DOHH2 (cell line): Measurements from ENCODE around the gene OBSCN.

ENCODE experiments used
- EZH2phosphoT487 ChIP-seq: fragments of 200-600 bp; sonication (generic); IDR thresholded peaks from 2 replicates; pipeline ENCODE4 v1.6.1; 2017; ENCODE audit warnings: borderline replicate concordance, mild to moderate bottlenecking, antibody characterized with exemption, low read length, moderate library complexity, mixed read lengths
- TF ChIP-seq, protein P1 (sequence below): fragments of 200-600 bp; sonication (generic); IDR thresholded peaks from one replicate; pipeline ENCODE4 v1.5.1; 2014; ENCODE audit warnings: antibody characterized with exemption, mild to moderate bottlenecking, low read depth, low read length; ENCODE audit not compliant: poor library complexity, severe bottlenecking

DNA sequence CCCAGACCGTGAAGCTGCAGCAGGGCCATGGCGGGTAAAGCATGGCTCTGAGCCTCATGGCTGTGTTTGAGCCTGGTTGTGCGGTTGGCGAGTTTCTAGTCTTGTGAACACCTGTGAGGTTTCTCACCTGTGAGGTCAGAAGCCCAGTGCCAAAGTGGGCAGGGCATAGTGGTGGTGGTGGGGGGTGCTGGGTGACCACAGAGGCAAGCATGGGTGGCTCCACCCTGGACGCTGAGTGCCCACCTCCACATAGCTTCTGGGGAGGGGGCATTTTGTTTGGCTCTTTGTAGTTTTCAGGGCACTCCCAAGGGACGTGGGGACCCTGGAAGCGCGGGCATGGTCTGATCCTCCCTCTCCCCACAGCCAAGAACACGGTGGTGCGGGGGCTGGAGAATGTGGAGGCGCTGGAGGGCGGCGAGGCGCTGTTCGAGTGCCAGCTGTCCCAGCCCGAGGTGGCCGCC is 107.7 kb downstream of the OBSCN start:
- TF ChIP-seq, protein P1, sequence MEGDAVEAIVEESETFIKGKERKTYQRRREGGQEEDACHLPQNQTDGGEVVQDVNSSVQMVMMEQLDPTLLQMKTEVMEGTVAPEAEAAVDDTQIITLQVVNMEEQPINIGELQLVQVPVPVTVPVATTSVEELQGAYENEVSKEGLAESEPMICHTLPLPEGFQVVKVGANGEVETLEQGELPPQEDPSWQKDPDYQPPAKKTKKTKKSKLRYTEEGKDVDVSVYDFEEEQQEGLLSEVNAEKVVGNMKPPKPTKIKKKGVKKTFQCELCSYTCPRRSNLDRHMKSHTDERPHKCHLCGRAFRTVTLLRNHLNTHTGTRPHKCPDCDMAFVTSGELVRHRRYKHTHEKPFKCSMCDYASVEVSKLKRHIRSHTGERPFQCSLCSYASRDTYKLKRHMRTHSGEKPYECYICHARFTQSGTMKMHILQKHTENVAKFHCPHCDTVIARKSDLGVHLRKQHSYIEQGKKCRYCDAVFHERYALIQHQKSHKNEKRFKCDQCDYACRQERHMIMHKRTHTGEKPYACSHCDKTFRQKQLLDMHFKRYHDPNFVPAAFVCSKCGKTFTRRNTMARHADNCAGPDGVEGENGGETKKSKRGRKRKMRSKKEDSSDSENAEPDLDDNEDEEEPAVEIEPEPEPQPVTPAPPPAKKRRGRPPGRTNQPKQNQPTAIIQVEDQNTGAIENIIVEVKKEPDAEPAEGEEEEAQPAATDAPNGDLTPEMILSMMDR = no peak
- TF ChIP-seq EZH2phosphoT487 = no peak
